Stimulated activated CD4-positive, alpha-beta T cell treated with anti-CD3 and anti-CD28 coated beads, Interleukin-15, amount 100 ng/mL, for 48 hours (primary cell): ENCODE results near the gene NXPH2.

Source experiments
- DNase-seq, 2 donors: peaks; one replicate each; pipeline ENCODE4 v3.0.0-alpha.2; 2020; ENCODE audit warnings: low read depth in 2 of 2

Gene NXPH2

DNA sequence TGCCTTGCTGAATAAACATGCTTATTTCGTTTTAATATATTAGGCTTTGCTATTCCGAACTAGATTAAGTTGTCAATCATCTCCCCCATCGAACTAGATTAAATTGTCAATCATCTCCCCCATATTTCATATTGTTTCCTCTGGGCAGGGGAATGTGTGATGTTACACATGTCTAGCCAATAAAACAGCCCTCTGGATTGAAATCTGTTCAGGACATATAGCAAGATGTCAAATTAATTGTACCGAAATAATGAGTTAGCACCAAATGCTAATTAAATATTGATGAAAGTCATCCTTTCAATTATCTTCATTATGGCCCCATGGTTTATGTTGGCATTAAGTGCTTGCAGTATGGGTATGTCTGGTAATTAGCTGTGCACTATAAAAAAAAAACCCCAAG, 143.1 kb downstream of the NXPH2 start:
- DNase-seq: no peak

- no peak for DNase-seq
Observed at GRCh38 chr2:138633049-138633448, 147.1 kb downstream of the NXPH2 start.

DNA sequence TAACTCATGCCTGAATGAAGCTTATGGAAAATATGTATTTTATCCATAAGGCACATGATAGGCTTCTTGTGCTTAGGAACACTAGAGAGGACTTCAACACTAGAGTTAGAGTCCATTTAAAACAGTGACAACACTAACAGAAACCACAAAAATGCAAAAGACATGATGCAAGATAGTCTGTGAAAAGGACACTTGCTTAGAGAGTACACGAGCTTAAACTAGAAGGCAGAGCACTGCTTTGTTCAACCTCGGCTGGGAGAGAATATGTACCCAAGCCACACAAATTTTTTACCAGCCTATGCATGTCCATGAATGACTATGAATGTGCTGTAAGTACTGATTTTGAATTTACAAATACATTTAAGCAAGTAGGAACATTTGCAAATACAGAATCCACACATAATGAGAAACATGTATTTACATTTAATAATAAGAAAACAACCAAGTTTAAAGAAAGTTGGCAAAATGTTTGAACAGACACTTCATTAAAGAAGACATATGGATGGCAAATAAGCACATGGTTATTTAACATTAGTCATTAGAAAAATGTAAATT, 148.0 kb downstream of the NXPH2 start:
- no peak for DNase-seq

GRCh38 chr2:138630164-138630563, 150.0 kb downstream of the NXPH2 start:
- no peak for DNase-seq

DNA sequence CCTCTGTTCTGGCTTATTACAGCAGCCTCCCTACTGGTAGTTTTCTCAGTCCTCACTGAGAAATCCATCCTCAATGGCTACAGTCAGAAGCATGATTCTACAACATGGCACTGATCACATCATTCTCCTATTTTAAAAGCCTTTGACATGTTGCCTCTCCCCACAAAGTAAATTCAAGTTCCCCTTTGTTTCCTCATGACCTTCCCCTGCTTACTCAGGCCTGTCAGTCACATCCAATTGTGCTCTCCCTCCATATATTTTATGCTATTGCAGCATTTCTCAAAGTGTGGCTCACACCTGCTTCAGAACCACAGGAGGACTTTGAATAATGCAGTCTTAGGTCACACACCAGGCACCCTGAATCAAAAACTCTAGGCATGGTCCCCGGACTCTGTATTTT, 154.0 kb downstream of the NXPH2 start:
- no peak for DNase-seq

DNA sequence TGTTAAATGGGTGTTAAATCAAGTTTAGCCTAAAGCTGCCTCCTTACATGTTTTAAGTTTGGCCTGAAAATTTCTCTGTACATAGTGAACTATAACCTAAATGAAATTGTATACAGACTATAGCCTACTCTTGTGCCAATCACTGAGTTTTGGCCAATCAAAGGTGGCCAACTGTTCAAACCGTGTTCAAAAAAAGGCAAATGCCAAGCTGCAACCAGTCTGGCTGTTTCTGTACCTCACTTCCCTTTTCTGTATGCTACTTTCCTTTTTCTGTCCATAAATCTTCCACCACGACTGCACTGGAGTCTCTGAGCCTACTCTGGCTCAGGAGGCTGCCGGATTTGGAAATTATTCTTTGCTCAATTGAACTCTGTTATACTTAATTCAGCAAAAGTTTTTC, 157.6 kb downstream of the NXPH2 start:
- DNase-seq: no peak

DNA sequence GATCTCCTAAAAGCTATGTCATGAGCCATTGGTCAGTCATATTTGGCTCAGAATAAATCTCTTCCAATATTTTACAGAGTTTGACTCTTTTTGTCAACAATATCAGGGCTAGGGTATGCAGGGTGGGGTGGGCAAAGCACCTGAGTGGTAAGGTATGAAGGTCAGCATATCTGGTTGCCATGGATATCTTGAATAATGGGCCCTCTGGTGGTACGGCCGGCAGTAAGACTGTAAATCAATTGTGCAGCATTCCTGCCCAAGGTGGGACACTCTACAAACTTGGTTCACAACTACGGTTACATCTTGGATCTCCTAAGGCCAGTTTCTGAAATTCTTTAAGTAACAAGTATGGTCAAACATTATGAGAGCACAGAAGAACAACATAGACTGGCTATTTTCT, 159.1 kb downstream of the NXPH2 start:
- no peak for DNase-seq

GRCh38 chr2:138620431-138620830, 159.8 kb downstream of the NXPH2 start:
- DNase-seq: no peak
